SK-N-SH treated with all-trans-retinoic acid at 6 μM for 48 hours (cell line): ENCODE data around the gene FBLN2.

Experiments
- ATAC-seq: fragments of 200-7000 bp; cut with Tn5 transposase; 3 replicates; pipeline ENCODE4 v1.9.1; 2020; ENCODE audit warnings: mild to moderate bottlenecking, moderate library complexity
- ARNTL ChIP-seq: fragments of 450-650 bp; formaldehyde crosslinking; IDR thresholded peaks from 2 replicates; pipeline ENCODE4 v1.5.0; 2020; ENCODE audit warnings: low read depth, mild to moderate bottlenecking, moderate library complexity, borderline replicate concordance
- BACH2 ChIP-seq: fragments of 250-450 bp; sonication (Bioruptor Pico); IDR thresholded peaks from 2 replicates; pipeline ENCODE4 v1.9.0; 2021; ENCODE audit warnings: mild to moderate bottlenecking, borderline replicate concordance
- CREB5 ChIP-seq: fragments of 250-450 bp; sonication (Bioruptor Pico); IDR thresholded peaks from 2 replicates; pipeline ENCODE4 v1.5.1; 2020; ENCODE audit warnings: low read depth, mild to moderate bottlenecking, moderate library complexity
- CSDC2 ChIP-seq: fragments of 250-450 bp; sonication (Bioruptor Pico); IDR thresholded peaks from 2 replicates; pipeline ENCODE4 v1.5.0; 2020; ENCODE audit warnings: mild to moderate bottlenecking, moderate library complexity
- CSRNP3 ChIP-seq: fragments of 250-450 bp; sonication (Bioruptor Pico); IDR thresholded peaks from 2 replicates; pipeline ENCODE4 v1.5.1; 2021; ENCODE audit warnings: mild to moderate bottlenecking, moderate library complexity
- ESRRG ChIP-seq: fragments of 250-450 bp; sonication (Bioruptor Pico); IDR thresholded peaks from 2 replicates; pipeline ENCODE4 v1.6.1; 2021; ENCODE audit warnings: mild to moderate bottlenecking
- GLIS3 ChIP-seq: fragments of 250-450 bp; sonication (Bioruptor Pico); IDR thresholded peaks from 2 replicates; pipeline ENCODE4 v1.5.0; 2020; ENCODE audit warnings: mild to moderate bottlenecking, moderate library complexity
- ISL1 ChIP-seq: fragments of 250-450 bp; sonication (Bioruptor Pico); IDR thresholded peaks from 2 replicates; pipeline ENCODE4 v2.1.2; 2022; ENCODE audit warnings: mild to moderate bottlenecking, moderate library complexity
- OSR1 ChIP-seq: fragments of 250-450 bp; sonication (Bioruptor Pico); IDR thresholded peaks from 2 replicates; pipeline ENCODE4 v1.8.0; 2022; ENCODE audit warnings: moderate library complexity, mild to moderate bottlenecking, inconsistent platforms
- PATZ1 ChIP-seq: fragments of 250-450 bp; sonication (Bioruptor Pico); IDR thresholded peaks from 2 replicates; pipeline ENCODE4 v1.8.0; 2020; ENCODE audit warnings: mild to moderate bottlenecking, moderate library complexity, borderline replicate concordance
- POU6F1 ChIP-seq: fragments of 250-450 bp; sonication (Bioruptor Pico); IDR thresholded peaks from 2 replicates; pipeline ENCODE4 v1.8.0; 2021; ENCODE audit warnings: low read depth, mild to moderate bottlenecking, moderate library complexity, borderline replicate concordance
- PPARA ChIP-seq: fragments of 250-450 bp; sonication (Bioruptor Pico); IDR thresholded peaks from 2 replicates; pipeline ENCODE4 v1.5.0; 2020; ENCODE audit warnings: mild to moderate bottlenecking, borderline replicate concordance
- RARB ChIP-seq: fragments of 250-450 bp; sonication (Bioruptor Pico); IDR thresholded peaks from 2 replicates; pipeline ENCODE4 v1.8.0; 2021; ENCODE audit warnings: mild to moderate bottlenecking, moderate library complexity
- SNAI2 ChIP-seq: fragments of 250-450 bp; sonication (Bioruptor Pico); IDR thresholded peaks from 2 replicates; pipeline ENCODE4 v1.5.0; 2020; ENCODE audit warnings: mild to moderate bottlenecking, moderate library complexity
- TCF4 ChIP-seq: fragments of 250-450 bp; sonication (Bioruptor Pico); IDR thresholded peaks from 2 replicates; pipeline ENCODE4 v1.8.0; 2021; ENCODE audit warnings: mild to moderate bottlenecking, moderate library complexity, borderline replicate concordance
- TSHZ2 ChIP-seq: fragments of 250-450 bp; sonication (Bioruptor Pico); IDR thresholded peaks from 2 replicates; pipeline ENCODE4 v1.5.0; 2020; ENCODE audit warnings: mild to moderate bottlenecking, moderate library complexity
- ZC3H10 ChIP-seq: fragments of 250-450 bp; sonication (Bioruptor Pico); IDR thresholded peaks from 2 replicates; pipeline ENCODE4 v1.5.1; 2021; ENCODE audit warnings: mild to moderate bottlenecking, moderate library complexity
- ZFP3 ChIP-seq: fragments of 250-450 bp; sonication (Bioruptor Pico); IDR thresholded peaks from 2 replicates; pipeline ENCODE4 v1.5.0; 2020; ENCODE audit warnings: mild to moderate bottlenecking, moderate library complexity
- ZFP30 ChIP-seq: fragments of 450-650 bp; formaldehyde crosslinking; IDR thresholded peaks from 2 replicates; pipeline ENCODE4 v1.5.0; 2022; ENCODE audit warnings: mild to moderate bottlenecking, moderate library complexity
- ZNF565 ChIP-seq: fragments of 450-650 bp; formaldehyde crosslinking; conservative IDR thresholded peaks from 2 replicates; pipeline ENCODE4 v1.5.0; 2020; ENCODE audit warnings: low read depth, mild to moderate bottlenecking, moderate library complexity
- ZNF70 ChIP-seq: fragments of 450-650 bp; formaldehyde crosslinking; IDR thresholded peaks from 2 replicates; pipeline ENCODE4 v1.5.0; 2020; ENCODE audit warnings: mild to moderate bottlenecking, moderate library complexity
- ZNF8 ChIP-seq: fragments of 450-650 bp; formaldehyde crosslinking; IDR thresholded peaks from 2 replicates; pipeline ENCODE4 v1.5.0; 2020; ENCODE audit warnings: mild to moderate bottlenecking, moderate library complexity

FBLN2 gene

GRCh38 chr3:13536432-13536831 lies 12.5 kb upstream of the FBLN2 start:
- ATAC-seq: no peak
- TF ChIP-seq RARB (CRISPR knock-in tag) (no peak), PATZ1 (CRISPR knock-in tag) (no peak), CSDC2 (CRISPR knock-in tag) (no peak), ARNTL (no peak), GLIS3 (no peak), OSR1 (CRISPR knock-in tag) (no peak), CREB5 (CRISPR knock-in tag) (no peak), BACH2 (no peak), ZNF70 (CRISPR knock-in tag) (no peak), ZFP30 (no peak), POU6F1 (CRISPR knock-in tag) (no peak), ZNF8 (CRISPR knock-in tag) (no peak), SNAI2 (CRISPR knock-in tag) (no peak), ZFP3 (CRISPR knock-in tag) (no peak), TCF4 (CRISPR knock-in tag) (no peak), ISL1 (CRISPR knock-in tag) (no peak), TSHZ2 (CRISPR knock-in tag) (no peak), PPARA (CRISPR knock-in tag) (no peak), ZNF565 (CRISPR knock-in tag) (no peak)
- TF ChIP-seq, all 23 proteins: peak for 0

GRCh38 chr3:13536832-13537231 lies 12.1 kb upstream of the FBLN2 start:
- no peak for ATAC-seq
- TF ChIP-seq SNAI2 (CRISPR knock-in tag) (no peak), ZFP30 (no peak), ARNTL (no peak), ZC3H10 (CRISPR knock-in tag) (no peak), ESRRG (CRISPR knock-in tag) (no peak), ZNF70 (CRISPR knock-in tag) (no peak), OSR1 (CRISPR knock-in tag) (no peak)

GRCh38 chr3:13537244-13537908 lies 11.5 kb upstream of the FBLN2 start:
- no peak for ATAC-seq
- TF ChIP-seq ZFP30 (no peak), RARB (CRISPR knock-in tag) (no peak), ARNTL (no peak), ZFP3 (CRISPR knock-in tag) (no peak), SNAI2 (CRISPR knock-in tag) (no peak), CSDC2 (CRISPR knock-in tag) (no peak), GLIS3 (no peak), CSRNP3 (CRISPR knock-in tag) (no peak), POU6F1 (CRISPR knock-in tag) (no peak), TSHZ2 (CRISPR knock-in tag) (no peak), OSR1 (CRISPR knock-in tag) (no peak), PPARA (CRISPR knock-in tag) (no peak)
